SK-N-MC (cell line): Measurements from ENCODE around the gene RAD23A.

Source experiments
- EZH2 ChIP-seq: fragments of 200-600 bp; sonication (generic); IDR thresholded peaks from one replicate; pipeline ENCODE4 v1.6.1; 2017; ENCODE audit warnings: antibody characterized with exemption
- FOXP2 ChIP-seq: optimal IDR thresholded peaks from 2 replicates; pipeline ENCODE3; 2011; ENCODE audit warnings: mild to moderate bottlenecking, moderate library complexity; ENCODE audit not compliant: insufficient read depth; ENCODE audit errors: extremely low read length, control extremely low read depth
- POLR2AphosphoS5 ChIP-seq: IDR thresholded peaks from 2 replicates; pipeline ENCODE4 v1.6.1; 2012; ENCODE audit warnings: mild to moderate bottlenecking, low read depth, low read length, borderline replicate concordance

GRCh38 chr19:12990853-12991252 is 45.2 kb downstream of the RAD23A start:
- TF ChIP-seq POLR2AphosphoS5 (no peak), EZH2 (no peak), FOXP2 (no peak)
